Measurements from ENCODE around the gene AADACL4. TPM values are rescaled to one million over a fixed set of nuclear protein-coding genes. Genes with fewer than 3 reads are reported as not detected.

Gene AADACL4
- total RNA-seq, 1 donor from 2014 or later = not detected

DNA sequence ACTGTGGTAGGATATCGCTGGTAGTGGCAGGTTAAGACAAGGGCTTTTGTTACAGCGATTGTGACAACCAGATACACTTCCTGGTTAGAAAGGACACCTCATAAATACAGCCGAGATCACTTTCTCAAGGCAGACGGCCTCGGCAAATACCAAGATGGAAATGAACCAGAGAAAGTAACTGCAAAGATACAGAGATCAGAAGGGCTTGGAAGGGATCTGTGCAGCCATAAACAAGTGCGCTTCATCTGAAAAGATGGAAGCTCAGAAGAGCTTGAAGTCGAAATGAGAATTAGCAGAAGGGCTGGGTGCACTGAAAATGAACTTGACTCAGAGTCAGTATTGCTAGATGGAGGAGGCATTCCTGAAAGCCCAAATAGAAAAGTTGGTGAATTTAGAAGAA is 32.9 kb upstream of the AADACL4 start:
- no peak for DNase-seq (ENCODE audit: low spot score)

DNA sequence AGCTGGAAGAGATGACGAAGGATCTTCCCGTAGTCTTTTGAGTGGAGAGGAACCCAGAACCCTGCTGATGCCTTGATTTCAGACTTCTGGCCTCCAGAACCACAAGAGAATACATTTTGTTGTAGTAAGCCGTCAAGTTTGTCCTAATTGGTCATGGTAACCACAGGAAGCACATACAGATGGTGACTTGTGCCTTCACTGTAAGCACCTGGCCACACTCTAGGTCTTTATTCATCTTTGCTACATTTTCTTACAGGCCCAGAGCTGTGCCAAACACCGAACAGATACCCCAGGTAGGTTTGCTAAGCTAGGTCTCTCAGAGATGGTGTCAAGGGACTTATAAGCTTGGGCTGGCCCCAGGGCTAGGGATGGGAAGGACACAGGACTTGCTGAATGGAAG is 30.7 kb upstream of the AADACL4 start:
- DNase-seq (ENCODE audit: low spot score) = no peak

DNA sequence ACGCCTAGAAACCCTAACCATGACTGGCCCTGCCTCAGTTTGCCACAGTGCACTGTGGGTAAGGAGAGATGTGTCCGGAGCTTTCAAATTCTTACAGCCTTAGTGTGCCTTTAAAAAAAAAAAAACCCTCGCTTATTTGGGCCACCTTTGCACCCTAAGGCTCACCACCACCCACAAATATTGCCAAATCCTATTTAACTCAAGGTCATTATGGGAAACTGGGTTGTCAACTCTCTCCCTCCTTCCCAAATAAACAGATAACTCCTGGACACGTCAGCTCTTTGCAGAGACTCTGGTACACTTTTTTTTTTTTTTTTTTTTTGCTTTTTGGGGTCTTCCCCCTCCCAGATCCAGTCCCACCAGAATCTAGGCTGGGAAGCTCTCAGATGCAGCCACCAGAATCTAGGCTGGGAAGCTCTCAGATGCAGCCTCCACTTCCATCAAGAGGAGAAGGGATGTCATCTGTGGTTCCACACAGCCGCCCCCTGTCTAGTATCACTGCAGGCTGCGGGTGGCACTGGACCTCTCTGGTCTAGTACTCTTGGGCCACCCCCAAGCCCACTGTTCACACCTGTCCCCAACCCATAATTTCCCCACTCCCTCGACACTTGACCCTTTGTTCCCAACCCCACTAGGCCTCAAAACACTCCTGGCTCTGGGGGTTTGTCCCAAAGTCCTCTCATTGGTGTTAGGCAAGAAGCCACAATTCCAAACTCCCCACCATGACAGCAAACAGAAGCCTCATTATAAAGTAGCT is 29.3 kb upstream of the AADACL4 start:
- no peak for DNase-seq (ENCODE audit: low spot score)

DNA sequence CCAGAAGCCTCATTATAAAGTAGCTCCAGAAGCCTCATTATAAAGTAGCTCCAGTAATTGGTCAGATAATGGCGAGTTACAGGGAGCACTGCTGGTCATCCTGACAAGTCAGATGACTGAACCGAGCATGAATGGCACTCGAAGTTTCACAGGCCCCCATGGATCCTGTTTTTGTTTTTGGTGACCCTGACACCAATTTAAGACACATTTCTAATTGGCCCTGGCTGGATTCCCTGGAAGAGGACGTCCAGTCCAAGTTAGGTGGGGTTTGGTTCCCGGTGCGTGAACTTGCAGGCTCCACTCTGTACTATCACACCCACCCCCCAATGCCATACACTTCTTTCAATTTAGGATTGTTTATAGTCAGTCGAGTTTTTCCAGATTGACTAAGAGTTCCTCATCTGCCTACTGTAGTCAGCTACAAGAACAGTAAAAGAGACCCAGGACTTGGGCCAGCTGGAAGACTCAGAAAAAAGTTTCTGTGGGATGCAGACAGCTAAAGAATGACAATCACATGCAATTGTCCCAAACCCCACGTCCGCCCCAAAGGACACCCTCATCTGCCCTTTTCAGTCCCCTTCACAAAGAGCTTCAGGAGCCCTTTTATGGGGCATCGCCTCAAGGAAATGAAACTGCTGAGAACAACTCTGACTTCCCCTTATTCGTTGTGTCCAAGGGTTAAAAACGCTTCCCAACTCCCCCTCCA is 28.6 kb upstream of the AADACL4 start:
- DNase-seq (ENCODE audit: low spot score) = no peak

DNA sequence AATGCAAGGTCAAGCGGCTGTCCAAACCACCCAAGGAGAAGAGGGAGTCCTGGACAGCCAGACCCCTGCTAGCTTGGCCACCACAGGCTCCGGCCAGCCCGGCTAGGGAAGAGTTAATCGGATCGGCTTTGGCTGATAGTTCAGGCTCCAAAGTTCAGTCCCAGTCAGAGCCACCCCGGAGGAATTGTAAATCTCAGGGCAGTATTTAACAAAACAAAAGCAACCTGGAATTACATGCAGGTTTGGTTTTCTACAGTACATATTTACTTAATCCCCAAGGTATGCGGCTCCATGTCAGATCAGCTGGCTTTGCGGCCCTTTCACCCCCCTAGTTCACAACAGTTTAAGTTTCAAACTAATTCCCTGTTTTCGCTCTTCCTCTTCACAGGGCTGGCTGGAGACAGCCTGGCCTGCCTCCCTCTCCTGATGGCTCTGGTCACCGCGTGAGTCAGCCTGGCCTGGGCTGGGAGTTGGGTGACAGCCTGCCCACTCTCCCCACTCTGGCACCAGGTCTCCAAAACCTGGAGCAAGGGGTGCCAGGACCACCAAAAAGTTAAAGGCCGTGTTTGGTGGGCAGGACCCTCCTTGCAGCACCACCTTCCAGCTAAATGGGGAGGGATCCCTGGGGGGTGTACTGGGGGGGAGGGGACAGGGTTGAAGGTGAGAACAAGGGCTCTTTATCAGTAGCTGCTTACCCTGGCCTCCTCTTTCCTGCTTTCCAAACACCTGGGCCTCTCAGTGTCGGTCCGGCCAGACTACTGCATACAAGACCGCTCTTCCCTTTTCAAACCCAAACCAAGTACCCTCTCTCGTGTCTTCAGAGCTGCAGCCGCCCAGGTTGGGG is 27.8 kb upstream of the AADACL4 start:
- DNase-seq (ENCODE audit: low spot score) = peak; percentile 74

DNA sequence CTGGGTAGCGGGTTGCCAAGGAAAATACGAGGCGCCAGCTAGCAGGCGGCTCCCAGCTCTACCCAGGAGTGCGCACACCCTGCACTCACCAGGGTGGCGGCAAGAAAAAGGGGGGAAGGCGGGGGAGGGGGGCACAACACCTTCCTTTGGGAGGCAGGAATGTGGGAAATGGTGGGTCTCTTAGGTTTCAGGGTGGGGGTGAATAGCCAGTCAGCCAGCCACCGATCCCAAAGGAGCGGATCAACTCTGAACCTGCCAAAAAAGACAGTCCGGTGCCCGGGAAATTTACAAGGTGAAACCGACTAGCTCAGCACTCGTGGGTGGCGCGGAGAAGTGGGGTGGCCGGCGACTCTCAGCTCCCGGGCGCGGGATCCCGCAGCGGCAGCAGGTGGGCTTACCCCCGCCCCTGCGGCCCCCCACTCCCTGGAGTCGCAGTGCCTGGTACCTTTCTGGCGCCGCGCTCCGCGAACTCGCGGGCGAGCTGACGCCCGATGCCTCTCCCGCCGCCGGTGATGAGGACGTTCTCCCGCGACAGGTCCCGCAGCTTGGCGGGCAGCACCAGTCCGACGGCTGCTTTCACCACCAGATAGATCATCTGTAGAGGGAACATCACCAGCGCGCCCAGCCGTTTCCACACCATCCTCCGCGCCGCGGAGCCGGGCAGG is 27.0 kb upstream of the AADACL4 start:
- DNase-seq (ENCODE audit: low spot score) = no peak

DNA sequence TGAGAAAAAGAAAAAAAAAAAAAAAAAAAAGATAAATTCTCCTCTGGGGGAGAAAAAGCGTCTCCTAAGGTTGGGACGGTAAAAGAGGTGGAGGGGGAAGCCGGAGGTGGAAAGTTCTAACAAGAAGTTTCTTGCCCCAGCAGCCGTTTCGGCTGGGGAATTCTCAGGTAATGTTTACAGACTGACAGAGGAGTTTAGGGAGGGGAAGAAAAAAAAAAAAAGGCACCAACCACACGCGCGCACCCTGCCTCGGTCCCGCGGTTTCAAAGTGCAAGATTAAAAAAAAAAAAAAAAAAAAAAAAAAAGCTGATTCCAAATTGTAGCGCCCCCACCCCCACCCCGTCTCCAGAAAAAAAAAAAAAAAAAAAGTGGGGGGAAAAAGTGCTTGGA is 26.4 kb upstream of the AADACL4 start:
- no peak for DNase-seq (ENCODE audit: low spot score)

DNA sequence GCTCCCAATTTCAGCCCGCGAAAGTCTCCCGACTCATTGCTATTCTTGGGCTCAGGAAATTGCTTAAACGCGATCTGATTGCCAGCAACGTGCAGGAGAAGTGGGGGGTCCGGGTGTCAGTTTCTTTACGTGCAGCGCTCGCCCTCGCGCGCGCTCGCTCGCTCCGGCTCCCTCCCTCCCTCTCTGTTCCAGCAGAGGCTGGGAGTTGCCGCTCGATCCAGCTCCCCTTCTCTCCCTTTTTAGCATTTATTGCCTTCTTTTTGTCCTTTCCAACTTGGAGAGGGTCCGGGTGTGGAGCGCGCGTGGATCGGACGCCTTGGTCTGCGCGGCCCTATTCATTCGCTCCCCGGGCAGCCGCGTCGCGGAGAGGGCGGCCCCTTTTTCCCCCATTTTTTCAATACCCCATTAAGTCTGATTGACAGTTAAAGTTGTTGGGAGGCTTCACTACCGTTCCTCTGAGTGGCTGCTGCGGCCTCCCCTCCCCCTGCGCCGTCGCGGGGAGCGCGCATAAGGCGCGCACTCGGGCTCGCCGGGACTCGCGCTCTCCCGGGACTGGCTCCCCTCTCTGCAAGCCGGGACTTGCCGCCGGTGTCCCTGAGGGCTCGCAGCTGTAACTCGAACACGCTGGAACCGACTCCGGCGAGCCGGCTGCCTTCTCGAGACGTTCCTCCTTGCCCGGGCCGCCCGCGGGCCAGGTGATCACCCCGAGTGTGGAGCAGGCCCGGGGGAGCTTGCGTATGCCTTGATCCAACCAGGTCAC is 25.8 kb upstream of the AADACL4 start, which contains the start of gene DHRS3:
TSS of gene DHRS3 (minus strand) at position 310 of the 760 bp plus-strand sequence. CDS start 862 bp downstream, outside the sequence.
- DNase-seq (ENCODE audit: low spot score) = peak; percentile 81

DNA sequence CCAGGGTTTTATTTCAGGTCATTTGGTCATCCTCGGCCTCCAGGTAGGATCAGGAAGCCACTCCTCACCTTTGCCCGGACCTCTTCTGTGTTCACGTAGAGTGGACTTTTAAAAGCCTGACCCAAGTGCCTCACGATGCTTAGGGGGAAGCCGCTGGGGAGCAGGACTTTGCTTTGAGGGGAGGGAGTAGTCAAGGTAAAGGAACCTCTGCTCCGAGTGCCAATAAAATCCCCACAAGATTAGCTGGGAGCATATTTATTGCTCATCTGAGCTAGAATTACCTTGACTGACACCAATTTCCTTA is 25.3 kb upstream of the AADACL4 start:
- DNase-seq (ENCODE audit: low spot score) = no peak

DNA sequence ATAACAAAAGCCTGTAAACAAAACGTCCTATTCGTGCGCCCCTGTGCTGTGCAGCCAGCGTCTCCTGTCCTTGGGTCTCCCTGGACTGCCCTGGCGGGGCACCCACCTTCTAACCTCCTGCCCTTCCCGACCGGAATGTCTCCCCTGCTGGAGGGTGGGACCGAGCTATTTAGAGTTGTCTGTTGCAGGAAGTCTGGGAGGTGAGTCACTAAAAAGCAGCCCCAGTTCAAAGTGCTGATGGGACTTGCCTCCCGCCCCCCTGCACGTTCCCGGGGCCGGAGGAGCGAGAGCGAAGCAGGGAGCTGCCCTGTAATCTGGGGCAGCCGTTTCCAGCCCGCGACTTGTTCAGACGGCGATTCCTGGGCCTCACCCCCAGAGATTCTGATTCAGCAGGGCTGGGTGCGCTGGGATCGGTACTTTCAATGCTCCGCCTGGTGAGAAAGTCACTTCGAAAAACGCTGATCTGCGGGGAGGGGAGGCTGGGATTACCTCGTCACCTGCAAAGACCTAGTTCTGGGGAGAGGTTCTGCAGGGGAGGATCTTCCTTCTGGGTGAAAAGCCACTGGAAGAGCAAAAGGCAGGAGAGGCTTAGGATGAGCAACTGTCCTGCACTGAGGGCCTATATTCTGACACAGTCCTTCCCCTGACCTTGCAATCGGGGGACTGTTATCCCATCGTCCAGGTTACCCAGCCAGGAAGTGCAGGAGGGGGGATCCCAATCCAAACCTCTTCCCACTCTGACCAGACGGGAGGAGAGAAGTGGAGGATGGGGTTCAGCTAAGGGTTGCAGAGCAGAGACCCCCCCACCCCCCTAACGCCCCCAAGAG is 24.7 kb upstream of the AADACL4 start:
- DNase-seq (ENCODE audit: low spot score) = peak; percentile 74

DNA sequence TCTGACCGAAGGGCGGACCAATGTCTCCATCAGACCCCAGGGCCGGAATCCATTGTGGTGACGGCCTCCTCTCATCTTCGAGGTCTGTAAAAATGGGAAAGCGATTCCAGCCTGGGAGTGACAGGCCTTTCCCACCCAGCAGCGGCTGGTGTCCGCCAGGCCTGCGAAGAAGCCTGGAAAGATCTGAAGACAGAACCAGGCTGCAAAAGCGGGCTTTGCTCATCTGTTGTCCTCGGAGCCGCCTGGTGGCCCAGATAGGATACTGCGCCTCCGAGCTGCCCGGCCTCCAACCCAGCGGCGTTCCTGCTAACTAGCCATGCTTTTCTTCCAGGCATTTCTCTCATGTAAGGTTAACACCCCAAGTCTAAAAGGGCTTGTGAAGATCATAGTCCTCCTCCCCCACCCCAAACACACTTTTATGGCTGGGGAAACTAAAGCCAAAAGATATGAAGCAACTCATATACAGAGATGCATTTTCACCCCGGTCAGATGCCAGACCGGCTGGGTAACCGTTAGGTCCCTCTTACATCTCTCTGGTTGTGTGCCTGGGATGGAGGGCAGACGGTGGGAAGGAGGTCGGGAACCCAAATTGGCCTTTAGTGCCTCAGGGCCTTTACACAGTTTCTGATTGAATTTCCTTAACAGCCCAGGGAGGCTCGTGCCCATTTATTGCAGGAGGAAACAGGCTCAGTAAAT is 23.9 kb upstream of the AADACL4 start:
- peak; percentile 91 for DNase-seq (ENCODE audit: low spot score)

DNA sequence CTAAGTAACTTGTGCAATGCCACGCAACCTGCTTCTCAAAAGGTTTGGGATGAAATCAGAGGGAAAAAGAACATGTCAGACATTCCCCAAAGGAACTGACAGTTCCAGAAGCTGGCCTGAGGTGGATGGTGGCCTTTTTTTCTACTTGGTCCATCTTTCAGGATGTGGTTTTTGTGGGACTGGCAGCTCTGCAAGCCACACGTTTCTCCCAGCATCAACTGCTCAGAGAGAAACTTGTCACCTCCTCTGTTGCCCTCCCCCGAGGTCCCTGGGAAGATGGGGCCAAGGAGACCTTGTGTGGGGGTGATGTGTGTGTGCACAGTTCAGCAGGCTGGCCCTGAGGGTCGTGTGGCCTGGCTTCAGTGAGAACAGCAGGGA is 23.4 kb upstream of the AADACL4 start:
- DNase-seq (ENCODE audit: low spot score) = no peak

DNA sequence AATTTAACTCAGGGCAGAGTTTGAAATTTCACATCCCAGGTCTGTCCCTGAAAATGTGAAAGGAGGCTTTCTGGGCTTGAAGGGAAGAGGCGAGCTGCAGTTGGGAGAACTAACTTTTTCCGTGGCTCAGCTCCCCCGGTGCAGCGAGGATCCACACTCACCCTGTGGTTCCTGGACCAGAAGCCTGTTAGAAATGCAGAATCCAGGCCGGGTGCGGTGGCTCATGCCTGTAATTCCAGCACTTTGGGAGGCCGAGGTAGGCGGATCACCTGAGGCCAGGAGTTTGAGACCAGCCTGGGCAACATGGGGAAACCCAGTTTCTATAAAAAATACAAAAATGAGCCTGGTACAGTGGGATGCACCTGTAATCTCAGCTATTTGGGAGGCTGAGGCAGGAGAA is 23.0 kb upstream of the AADACL4 start:
- no peak for DNase-seq (ENCODE audit: low spot score)

DNA sequence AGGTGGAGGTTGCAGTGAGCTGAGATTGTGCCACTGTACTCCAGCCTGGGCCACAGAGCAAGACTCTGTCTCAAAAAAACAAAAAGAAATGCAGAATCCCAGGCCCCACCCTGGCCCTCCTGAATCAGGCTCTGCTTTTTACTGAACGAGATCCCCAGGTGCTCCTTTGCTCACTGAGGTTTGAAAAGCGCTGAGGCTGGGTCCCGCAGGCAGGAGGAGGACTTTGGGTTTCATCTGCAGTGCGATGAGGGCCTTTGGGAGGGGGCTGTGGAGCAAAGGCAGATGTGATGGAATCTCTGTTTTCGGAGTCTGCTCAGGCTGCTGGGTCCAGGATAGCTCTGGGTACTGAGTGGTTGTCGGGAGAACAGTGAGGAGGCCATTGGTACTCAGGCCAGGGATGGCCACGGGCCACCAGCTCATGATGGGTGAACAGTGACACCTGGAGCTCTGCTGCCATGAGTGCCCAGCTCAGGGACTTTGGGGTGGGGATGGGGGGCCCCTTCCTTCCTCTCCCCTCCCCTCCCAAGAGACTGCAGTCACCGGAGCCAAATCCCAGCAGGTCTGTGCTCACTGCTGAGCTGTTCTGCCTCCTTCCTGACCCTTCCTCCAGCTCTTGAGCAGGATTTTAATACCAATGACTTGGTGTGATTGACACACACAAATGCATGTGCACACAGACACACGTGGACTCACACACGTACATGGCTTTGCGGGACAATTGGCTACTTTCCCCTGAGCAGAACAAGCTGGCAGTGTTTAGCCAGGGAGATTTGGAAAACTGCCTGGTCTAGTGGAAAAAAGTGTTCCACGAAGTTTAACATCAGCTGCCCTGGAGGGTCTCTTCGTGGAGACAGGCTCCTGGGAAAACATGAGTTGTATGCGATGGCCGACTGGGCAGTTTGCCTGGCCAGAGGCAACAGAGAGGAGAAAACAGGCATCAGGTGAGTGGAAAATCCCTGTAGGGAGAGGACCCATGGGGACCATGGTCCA is 22.2 kb upstream of the AADACL4 start:
- no peak for DNase-seq (ENCODE audit: low spot score)

DNA sequence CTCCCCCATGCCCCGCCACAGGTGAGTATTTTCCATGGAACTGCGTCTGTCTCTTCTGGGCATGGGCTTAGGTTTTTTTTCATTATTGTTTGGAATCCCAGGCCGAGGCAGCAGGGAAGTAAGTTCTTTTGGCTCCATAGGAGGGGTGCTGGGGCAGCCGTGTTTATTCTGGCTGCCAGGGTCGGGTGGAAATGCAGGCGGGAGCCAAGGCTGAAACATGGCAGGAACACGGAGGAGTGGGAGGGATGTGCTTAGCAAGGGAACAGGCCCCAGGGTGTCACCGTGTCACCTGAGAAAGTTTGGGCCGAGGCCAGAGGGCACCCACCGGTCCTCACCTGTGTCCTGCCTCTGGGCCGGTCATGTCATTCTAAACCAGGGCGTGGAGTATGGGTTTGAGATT is 21.4 kb upstream of the AADACL4 start:
- no peak for DNase-seq (ENCODE audit: low spot score)

DNA sequence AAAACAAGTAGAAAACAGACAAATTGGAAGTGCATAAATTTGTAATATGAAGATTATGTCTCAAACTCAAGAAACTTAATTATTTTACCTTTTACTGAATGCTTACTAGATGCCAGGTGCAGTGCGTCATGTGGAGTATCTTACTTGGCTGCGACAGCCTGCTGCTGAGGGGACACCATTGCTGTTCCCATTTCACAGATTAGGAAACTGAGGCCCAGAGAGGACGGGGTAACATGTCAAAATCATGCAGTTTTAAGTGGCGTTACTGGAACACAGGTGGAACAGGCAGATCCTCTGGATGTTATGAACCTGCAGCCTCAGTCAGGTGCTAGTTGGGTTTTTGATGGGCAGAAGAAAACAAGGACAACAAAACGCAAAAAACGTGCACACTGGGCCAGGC is 18.6 kb upstream of the AADACL4 start:
- DNase-seq (ENCODE audit: low spot score) = no peak

DNA sequence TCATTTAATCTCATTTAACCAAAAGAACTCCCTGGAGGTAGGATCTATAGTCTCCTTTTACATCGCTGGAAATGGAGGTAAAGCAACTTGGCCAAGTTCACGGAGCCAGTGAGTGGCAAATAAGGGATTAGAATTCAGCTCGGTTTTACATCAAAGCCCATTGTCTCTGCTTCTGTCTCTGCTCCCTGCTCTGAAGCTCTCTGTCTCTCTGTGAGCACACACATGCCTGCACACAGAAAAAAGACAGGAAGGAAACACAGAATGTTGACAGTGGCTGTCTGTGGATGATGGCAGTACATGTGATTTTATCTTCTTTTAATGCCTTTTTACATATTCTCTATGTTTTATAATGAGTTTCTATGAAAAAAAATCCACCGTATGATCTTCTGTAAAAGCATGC is 17.0 kb upstream of the AADACL4 start:
- DNase-seq (ENCODE audit: low spot score) = no peak

DNA sequence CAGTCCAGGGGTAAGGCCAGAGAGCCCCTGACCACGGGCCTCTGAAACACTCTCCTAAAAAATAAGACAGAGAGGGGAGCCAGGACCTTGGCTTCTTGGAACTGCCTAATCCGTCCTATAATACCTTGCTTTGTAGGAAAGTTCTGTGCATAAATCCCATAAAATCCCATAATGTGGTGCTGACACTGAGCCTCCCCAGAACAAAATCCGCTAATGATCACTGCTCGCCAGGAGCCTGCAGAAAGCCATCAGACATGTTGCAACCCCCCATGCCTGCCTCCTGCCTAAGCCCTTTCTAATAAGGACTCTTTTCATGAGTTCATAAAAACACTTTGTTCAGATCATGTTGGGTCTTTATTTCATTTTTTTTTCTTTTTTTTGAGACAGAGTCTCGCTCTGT is 16.6 kb upstream of the AADACL4 start:
- DNase-seq (ENCODE audit: low spot score) = no peak

DNA sequence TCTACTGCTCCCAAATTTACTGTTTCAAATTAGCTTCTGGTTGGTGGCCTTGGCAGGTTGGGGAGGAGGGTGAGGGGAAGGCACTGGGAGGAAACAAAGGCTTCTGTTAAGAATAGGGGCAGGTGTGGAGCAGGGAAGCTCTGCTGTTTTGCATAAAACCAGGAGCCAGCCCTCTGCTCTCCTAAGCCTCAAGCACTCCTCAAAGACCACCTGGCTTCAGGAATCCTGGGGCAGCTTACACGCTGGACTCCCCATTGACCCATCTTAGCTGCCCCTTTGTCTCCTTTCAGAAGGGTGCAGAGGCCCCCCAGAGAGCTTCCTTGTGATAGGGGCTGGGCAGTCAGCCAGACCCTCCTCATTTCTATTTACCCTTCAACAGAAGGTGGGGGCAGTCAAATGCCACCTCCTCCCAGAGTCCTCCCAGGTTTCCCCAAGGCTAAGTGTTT is 14.4 kb upstream of the AADACL4 start:
- DNase-seq (ENCODE audit: low spot score) = no peak
